Uterus (tissue), 2 donors: Measurements from ENCODE around the gene TBX20.

Source experiments
- POLR2A ChIP-seq, 2 donors: fragments of 450-650 bp; IDR thresholded peaks; one replicate each; pipeline ENCODE4 v1.6.1; 2016; ENCODE audit warnings: antibody characterized with exemption in 2 of 2, mild to moderate bottlenecking in 1 of 2, moderate library complexity in 1 of 2
- TF ChIP-seq, protein P1 (sequence below), 4 experiments: fragments of 200-600 bp in 2 of 4; fragments of 450-650 bp in 2 of 4; sonication (generic) in 2 of 4; IDR thresholded peaks; one replicate each; pipeline ENCODE4 v1.5.1; 2016 to 2019; ENCODE audit warnings: antibody characterized with exemption in 4 of 4, mild to moderate bottlenecking in 2 of 4, moderate library complexity in 1 of 4

DNA sequence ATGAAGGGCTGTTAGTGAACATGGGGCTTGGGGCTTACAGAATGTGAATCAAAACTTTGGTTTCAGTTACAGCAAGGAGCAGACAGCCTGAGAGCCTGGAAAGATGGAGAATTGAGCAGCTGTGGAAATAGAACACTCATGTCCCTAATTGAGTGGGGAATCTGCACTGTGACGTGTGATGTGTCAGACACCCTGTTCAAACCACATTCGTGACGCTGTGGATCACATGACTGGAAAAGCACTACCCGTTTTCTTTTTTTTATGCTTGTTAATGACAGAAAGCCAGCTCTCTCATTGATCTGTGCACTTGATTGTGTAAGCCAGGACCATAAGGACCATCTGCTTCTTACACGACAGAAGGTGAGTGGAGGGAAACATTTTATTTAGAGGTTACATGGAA is 15.1 kb upstream of the TBX20 start:
- no peak for TF ChIP-seq POLR2A (IDR thresholded peaks at IDR 0.05)
- TF ChIP-seq, protein P1, sequence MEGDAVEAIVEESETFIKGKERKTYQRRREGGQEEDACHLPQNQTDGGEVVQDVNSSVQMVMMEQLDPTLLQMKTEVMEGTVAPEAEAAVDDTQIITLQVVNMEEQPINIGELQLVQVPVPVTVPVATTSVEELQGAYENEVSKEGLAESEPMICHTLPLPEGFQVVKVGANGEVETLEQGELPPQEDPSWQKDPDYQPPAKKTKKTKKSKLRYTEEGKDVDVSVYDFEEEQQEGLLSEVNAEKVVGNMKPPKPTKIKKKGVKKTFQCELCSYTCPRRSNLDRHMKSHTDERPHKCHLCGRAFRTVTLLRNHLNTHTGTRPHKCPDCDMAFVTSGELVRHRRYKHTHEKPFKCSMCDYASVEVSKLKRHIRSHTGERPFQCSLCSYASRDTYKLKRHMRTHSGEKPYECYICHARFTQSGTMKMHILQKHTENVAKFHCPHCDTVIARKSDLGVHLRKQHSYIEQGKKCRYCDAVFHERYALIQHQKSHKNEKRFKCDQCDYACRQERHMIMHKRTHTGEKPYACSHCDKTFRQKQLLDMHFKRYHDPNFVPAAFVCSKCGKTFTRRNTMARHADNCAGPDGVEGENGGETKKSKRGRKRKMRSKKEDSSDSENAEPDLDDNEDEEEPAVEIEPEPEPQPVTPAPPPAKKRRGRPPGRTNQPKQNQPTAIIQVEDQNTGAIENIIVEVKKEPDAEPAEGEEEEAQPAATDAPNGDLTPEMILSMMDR (IDR thresholded peaks at IDR 0.05) = no peak
